HEK293T (cell line): ENCODE measurements around the gene GABRB1.

Experiments
- FOXK2 ChIP-seq: fragments of 450-650 bp; IDR thresholded peaks from 2 replicates; pipeline ENCODE4 v1.6.1; 2016; ENCODE audit warnings: mild to moderate bottlenecking
- FOXM1 ChIP-seq: fragments of 450-650 bp; IDR thresholded peaks from 2 replicates; pipeline ENCODE4 v1.6.1; 2017; ENCODE audit warnings: mild to moderate bottlenecking, borderline replicate concordance
- HDGF ChIP-seq: fragments of 450-650 bp; IDR thresholded peaks from 2 replicates; pipeline ENCODE4 v1.6.1; 2017; ENCODE audit warnings: antibody characterized with exemption, borderline replicate concordance
- NFRKB ChIP-seq: fragments of 450-650 bp; IDR thresholded peaks from 2 replicates; pipeline ENCODE4 v1.6.1; 2016; ENCODE audit warnings: mild to moderate bottlenecking, moderate library complexity
- ZNF384 ChIP-seq: fragments of 450-650 bp; IDR thresholded peaks from 2 replicates; pipeline ENCODE4 v1.6.1; 2016

- no peak for TF ChIP-seq FOXM1
- TF ChIP-seq NFRKB, result no peak
- no peak for TF ChIP-seq FOXK2
- TF ChIP-seq ZNF384, result no peak
- TF ChIP-seq HDGF, result no peak
These were observed 30.1 kb downstream of the GABRB1 start for GRCh38 chr4:47061435-47061834.
